K562 (cell line): ENCODE measurements around the gene TAF4. TPM values are rescaled to one million over a fixed set of nuclear protein-coding genes. Genes with fewer than 3 reads are reported as not detected.

ENCODE experiments used
- CBX3 ChIP-seq, 2 experiments: IDR thresholded peaks; 1 replicate in 1 of 2; 2 replicates in 1 of 2; pipeline ENCODE4 v1.6.1; 2012; ENCODE audit warnings: inconsistent platforms in 2 of 2, low read length in 2 of 2, borderline replicate concordance in 1 of 2, control low read depth in 1 of 2
- CREB5 ChIP-seq: fragments of 250-450 bp; sonication (Bioruptor Pico); IDR thresholded peaks from 2 replicates; pipeline ENCODE4 v1.5.0; 2020; ENCODE audit warnings: mild to moderate bottlenecking
- DEAF1 ChIP-seq: fragments of 450-650 bp; formaldehyde crosslinking; IDR thresholded peaks from 2 replicates; pipeline ENCODE4 v1.4.0; 2020; ENCODE audit warnings: mild to moderate bottlenecking, moderate library complexity
- HDAC3 ChIP-seq: fragments of 450-650 bp; IDR thresholded peaks from 2 replicates; pipeline ENCODE4 v1.6.1; 2018; ENCODE audit warnings: borderline replicate concordance, mild to moderate bottlenecking, moderate library complexity; ENCODE audit not compliant: partially characterized antibody
- HNRNPL ChIP-seq: fragments of 200-400 bp; formaldehyde crosslinking; IDR thresholded peaks from 2 replicates; pipeline ENCODE4 v1.6.1; 2017; ENCODE audit warnings: low read depth, mild to moderate bottlenecking, low read length
- NR4A1 ChIP-seq, 2 experiments: fragments of 250-450 bp in 1 of 2; fragments of 450-650 bp in 1 of 2; sonication (Bioruptor Pico) in 1 of 2; IDR thresholded peaks; 2 replicates each; pipeline versions ENCODE4 v1.4.0 to v1.6.1; 2016 to 2020; ENCODE audit warnings: mild to moderate bottlenecking in 2 of 2, missing compliant biosample characterization in 1 of 2, missing genetic modification characterization in 1 of 2, moderate library complexity in 1 of 2
- PYGO2 ChIP-seq: fragments of 450-650 bp; IDR thresholded peaks from 2 replicates; pipeline ENCODE4 v1.6.1; 2016; ENCODE audit warnings: mild to moderate bottlenecking, missing genetic modification characterization, moderate library complexity, missing compliant biosample characterization
- RUNX1 ChIP-seq: sonication (generic); IDR thresholded peaks from 2 replicates; pipeline ENCODE4 v1.6.1; 2016; ENCODE audit warnings: antibody characterized with exemption, low read depth
- ZNF23 ChIP-seq: fragments of 250-450 bp; sonication (Bioruptor Pico); IDR thresholded peaks from 2 replicates; pipeline ENCODE4 v1.4.0; 2020; ENCODE audit warnings: mild to moderate bottlenecking
- ZSCAN29 ChIP-seq: fragments of 450-650 bp; IDR thresholded peaks from 2 replicates; pipeline ENCODE4 v1.6.1; 2017
- polyA plus RNA-seq, 8 experiments: library from polyadenylated mRNA; depleted of rRNA in 4 of 8; stranded (reverse) in 5 of 8; unstranded in 3 of 8; fragments of >200 nt; fragmentation: Nextera tagmentation in 2 of 8; fragmentation: Illumina TruSeq in 1 of 8; extraction: Ambion mirVana in 2 of 8; extraction: Trizol in 1 of 8; gene quantifications; 2 replicates each; pipeline versions ENCODE4 v1.2.1 to v1.2.3, GENCODE V29; 2011 to 2014; ENCODE audit warnings: inconsistent platforms in 1 of 8, missing spikeins in 1 of 8
- total RNA-seq, 7 experiments: library from RNA; depleted of rRNA in 6 of 7; stranded (reverse); fragments of >200 nt in 6 of 7; fragmentation: Illumina TruSeq in 2 of 7; extraction: Trizol in 2 of 7; gene quantifications; 2 replicates each; pipeline versions ENCODE4 v1.2.1 to v1.2.3, GENCODE V29; 2011 to 2021; ENCODE audit warnings: low replicate concordance in 1 of 7
- TF ChIP-seq, protein P1 (sequence below): fragments of 250-450 bp; sonication (Bioruptor Pico); IDR thresholded peaks from 2 replicates; pipeline ENCODE4 v1.5.0; 2021; ENCODE audit warnings: mild to moderate bottlenecking, borderline replicate concordance
- TF ChIP-seq, protein P2 (sequence below): sonication (generic); formaldehyde crosslinking; IDR thresholded peaks from 2 replicates; pipeline ENCODE4 v1.9.0; 2022; ENCODE audit warnings: mild to moderate bottlenecking, missing genetic modification reagents

Gene TAF4
- total and polyA plus RNA-seq, 9 of the 15 experiments (the other 6 are each of a cell fraction or from before 2014, with no cell fraction given) = 0.44 to 28.3 (median 5.6) TPM

DNA sequence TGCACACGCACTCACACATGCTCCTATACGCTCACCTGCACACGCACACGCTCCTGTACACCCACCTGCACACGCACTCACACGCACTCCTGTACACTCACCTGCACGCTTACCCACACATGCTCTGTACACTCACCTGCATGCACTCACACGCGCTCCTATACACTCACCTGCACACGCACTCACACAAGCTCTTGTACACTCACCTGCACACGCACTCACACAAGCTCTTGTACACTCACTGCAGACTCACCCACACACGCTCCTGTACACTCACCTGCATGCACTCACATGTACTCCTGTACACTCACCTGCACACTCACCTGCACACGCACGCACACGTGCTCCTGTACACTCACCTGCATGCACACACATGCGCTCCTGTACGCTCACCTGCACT, 22.0 kb upstream of the TAF4 start (continued):
- TF ChIP-seq, protein P1, sequence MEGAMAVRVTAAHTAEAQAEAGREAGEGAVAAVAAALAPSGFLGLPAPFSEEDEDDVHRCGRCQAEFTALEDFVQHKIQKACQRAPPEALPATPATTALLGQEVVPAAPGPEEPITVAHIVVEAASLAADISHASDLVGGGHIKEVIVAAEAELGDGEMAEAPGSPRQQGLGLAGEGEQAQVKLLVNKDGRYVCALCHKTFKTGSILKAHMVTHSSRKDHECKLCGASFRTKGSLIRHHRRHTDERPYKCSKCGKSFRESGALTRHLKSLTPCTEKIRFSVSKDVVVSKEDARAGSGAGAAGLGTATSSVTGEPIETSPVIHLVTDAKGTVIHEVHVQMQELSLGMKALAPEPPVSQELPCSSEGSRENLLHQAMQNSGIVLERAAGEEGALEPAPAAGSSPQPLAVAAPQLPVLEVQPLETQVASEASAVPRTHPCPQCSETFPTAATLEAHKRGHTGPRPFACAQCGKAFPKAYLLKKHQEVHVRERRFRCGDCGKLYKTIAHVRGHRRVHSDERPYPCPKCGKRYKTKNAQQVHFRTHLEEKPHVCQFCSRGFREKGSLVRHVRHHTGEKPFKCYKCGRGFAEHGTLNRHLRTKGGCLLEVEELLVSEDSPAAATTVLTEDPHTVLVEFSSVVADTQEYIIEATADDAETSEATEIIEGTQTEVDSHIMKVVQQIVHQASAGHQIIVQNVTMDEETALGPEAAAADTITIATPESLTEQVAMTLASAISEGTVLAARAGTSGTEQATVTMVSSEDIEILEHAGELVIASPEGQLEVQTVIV (CRISPR knock-in tag) = no peak
- TF ChIP-seq PYGO2 (tag) (no peak), DEAF1 (CRISPR knock-in tag) (no peak), ZSCAN29 (no peak), RUNX1 (no peak), CREB5 (no peak), HDAC3 (no peak), HNRNPL (no peak), ZNF23 (CRISPR knock-in tag) (no peak), CBX3 (IDR thresholded peaks at IDR 0.05; ENCODE audit: borderline replicate concordance in 1 of 2, low read length in 2 of 2) (no peak), NR4A1 (CRISPR knock-in tag; IDR thresholded peaks at IDR 0.05) (no peak), NR4A1 (tag; IDR thresholded peaks at IDR 0.05) (no peak)
- TF ChIP-seq, protein P2, sequence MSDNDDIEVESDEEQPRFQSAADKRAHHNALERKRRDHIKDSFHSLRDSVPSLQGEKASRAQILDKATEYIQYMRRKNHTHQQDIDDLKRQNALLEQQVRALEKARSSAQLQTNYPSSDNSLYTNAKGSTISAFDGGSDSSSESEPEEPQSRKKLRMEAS (CRISPR knock-in tag) = no peak
